Psoas muscle (tissue), 8 donors: Measurements from ENCODE around the gene TRPM4. TPM values are rescaled to one million over a fixed set of nuclear protein-coding genes. Genes with fewer than 3 reads are reported as not detected.
"Not testable (repeated sequence)": the region's sequence is repeated elsewhere in the genome, so short reads cannot be mapped to it uniquely, and the experiment has no call there.

Experiments
- ATAC-seq, 4 donors: fragments of 200-7000 bp; cut with Tn5 transposase; one replicate each; pipeline ENCODE4 v1.9.1; 2020; ENCODE audit warnings: moderate library complexity in 3 of 4, mild to moderate bottlenecking in 2 of 4
- DNase-seq, 2 donors: peaks; one replicate each; pipeline ENCODE4 v3.0.0-alpha.2; 2020
- H3K27ac ChIP-seq: fragments of 200-600 bp; one replicate; pipeline ENCODE4 v1.8.0; 2022
- H3K27me3 ChIP-seq, 3 donors: fragments of 200-600 bp in 1 of 3; one replicate each; pipeline versions ENCODE4 v1.6.1 to v1.8.0; 2013 to 2022; ENCODE audit warnings: low read length in 2 of 3, mild to moderate bottlenecking in 2 of 3, moderate library complexity in 1 of 3; ENCODE audit not compliant: insufficient read depth in 3 of 3
- H3K36me3 ChIP-seq, 2 donors: fragments of 200-600 bp in 1 of 2; one replicate each; pipeline versions ENCODE4 v1.6.1 to v1.8.0; 2013 to 2022; ENCODE audit warnings: low read depth in 1 of 2, mild to moderate bottlenecking in 1 of 2, moderate library complexity in 1 of 2; ENCODE audit not compliant: insufficient read depth in 1 of 2
- H3K4me1 ChIP-seq: fragments of 200-600 bp; one replicate; pipeline ENCODE4 v1.8.0; 2022
- H3K4me3 ChIP-seq: fragments of 200-600 bp; one replicate; pipeline ENCODE4 v1.8.0; 2022; ENCODE audit warnings: mild to moderate bottlenecking
- H3K9me3 ChIP-seq: fragments of 200-600 bp; one replicate; pipeline ENCODE4 v1.8.0; 2022
- WGBS, 3 donors: extraction: QIAGEN DNeasy Blood & Tissue Kit; methylation state at CpG; one replicate each; pipeline versions ENCODE4 v1.1.6 to v1.1.7; 2013; 5-methylcytosine and 5-hydroxymethylcytosine counted together
- intact Hi-C, 2 donors: fragments of 100-400 bp; cut with DNase I; formaldehyde crosslinking; loops; one replicate each; pipeline versions ENCODE4 v1.11.0 to v1.14.2; 2022
- polyA plus RNA-seq, 3 donors: library from polyadenylated mRNA; stranded (reverse); fragments of 200-250 nt; gene quantifications; one replicate each; pipeline ENCODE4 v1.2.3, GENCODE V29; 2013
- total RNA-seq, 4 donors: library from RNA; stranded (reverse); fragmentation: NEBNext Ultra II Directional in 2 of 4; extraction: Animal tissue kit (Norgen Biotek cat#: 25700) in 2 of 4; gene quantifications; one replicate each; pipeline versions ENCODE4 v1.2.1 to v1.2.4, GENCODE V29; 2021 to 2023
- TF ChIP-seq, protein P1 (sequence below): fragments of 200-600 bp; IDR thresholded peaks from one replicate; pipeline ENCODE4 v1.8.0; 2022; ENCODE audit warnings: antibody characterized with exemption
- donor health status: healthy with polysubstance abuse.
- donor health status: DM: no; HTN: no; CAD: no; lungs with moderate emphysema.
- donor health status: Bipolar disorder and iron deficiency.
- donor health status: healthy.
- donor health status: DM: yes; HTN: yes; CAD: no.
- donor health status: DM: no; HTN: no; CAD: no.
- donor health status: DM: no; HTN: no; CAD: no.
- donor health status: DM: yes; HTN: yes; CAD: no.

TRPM4 gene
- total and polyA plus RNA-seq, 7 donors, result 6.5 to 20.6 (median 9.5) TPM

DNA sequence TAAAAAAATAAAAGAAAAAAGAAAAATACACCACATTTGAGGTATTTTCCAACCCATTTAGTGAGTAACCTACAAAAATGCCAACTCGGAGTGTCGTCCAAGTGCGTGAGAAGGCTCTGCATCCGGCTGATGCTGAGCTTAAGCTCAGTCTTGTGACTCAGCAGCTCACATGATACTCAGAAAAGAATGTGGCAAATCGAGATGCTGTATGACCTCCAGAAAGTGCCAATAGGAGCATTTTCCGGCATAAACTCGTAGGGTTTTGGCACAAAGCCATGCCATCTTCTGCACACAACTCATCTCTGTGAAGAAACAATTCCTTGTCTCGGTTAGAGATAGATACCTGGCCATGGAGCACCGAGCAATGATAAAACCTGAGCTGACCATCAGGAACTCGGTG is 58.5 kb downstream of the TRPM4 start:
- H3K9me3 ChIP-seq, result no peaks in the 10 kb centered on the region
- ATAC-seq (no peak), DNase-seq (no peak)
- H3K27me3 ChIP-seq, result no peaks in the 10 kb centered on the region
- H3K36me3 ChIP-seq, result peaks cover 0 to 13% of the 10 kb centered on the region in 2 donors
- no peak overlapping the region for H3K4me3 ChIP-seq
- TF ChIP-seq, protein P1, sequence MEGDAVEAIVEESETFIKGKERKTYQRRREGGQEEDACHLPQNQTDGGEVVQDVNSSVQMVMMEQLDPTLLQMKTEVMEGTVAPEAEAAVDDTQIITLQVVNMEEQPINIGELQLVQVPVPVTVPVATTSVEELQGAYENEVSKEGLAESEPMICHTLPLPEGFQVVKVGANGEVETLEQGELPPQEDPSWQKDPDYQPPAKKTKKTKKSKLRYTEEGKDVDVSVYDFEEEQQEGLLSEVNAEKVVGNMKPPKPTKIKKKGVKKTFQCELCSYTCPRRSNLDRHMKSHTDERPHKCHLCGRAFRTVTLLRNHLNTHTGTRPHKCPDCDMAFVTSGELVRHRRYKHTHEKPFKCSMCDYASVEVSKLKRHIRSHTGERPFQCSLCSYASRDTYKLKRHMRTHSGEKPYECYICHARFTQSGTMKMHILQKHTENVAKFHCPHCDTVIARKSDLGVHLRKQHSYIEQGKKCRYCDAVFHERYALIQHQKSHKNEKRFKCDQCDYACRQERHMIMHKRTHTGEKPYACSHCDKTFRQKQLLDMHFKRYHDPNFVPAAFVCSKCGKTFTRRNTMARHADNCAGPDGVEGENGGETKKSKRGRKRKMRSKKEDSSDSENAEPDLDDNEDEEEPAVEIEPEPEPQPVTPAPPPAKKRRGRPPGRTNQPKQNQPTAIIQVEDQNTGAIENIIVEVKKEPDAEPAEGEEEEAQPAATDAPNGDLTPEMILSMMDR, result no peak
- no peaks in the 10 kb centered on the region for H3K4me1 ChIP-seq
- H3K27ac ChIP-seq, result no peak overlapping the region
- intact Hi-C loops, result no loop called here
- 43 to 52% (median 49%) methylated on average over 10 of the region's 10 CpGs for WGBS, 3 donors

DNA sequence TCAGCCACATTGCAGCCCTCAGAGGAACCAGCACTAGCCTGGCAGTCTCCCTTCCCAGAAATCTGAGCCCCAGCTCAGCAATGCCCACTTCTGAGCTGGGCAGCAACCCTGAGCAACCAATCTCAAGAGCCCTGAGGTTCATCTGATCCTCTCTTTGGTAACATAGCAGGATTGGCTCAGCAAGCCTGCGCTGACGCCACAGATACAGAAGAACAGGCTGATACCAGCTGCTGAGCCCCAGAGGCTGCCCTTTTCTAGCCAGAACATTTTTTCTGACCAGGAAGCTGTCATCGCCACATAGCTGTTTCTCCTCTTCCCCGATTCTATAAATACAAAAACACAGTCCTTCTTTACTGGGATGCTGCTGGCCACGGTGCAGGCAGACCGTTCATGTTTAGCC is 59.8 kb downstream of the TRPM4 start:
- Histone ChIP-seq H3K27ac (peak overlapping the region; percentile 21), H3K4me1 (no peaks in the 10 kb centered on the region), H3K4me3 (no peak overlapping the region), H3K36me3 (no peaks in the 10 kb centered on the region), H3K9me3 (no peaks in the 10 kb centered on the region), H3K27me3 (no peaks in the 10 kb centered on the region)
- DNase-seq, result peak; percentile 64 to 78
- intact Hi-C loops, result no loop called here
- TF ChIP-seq, protein P1, result no peak
- 27 to 33% (median 30%) methylated on average over 6 of the region's 6 CpGs for WGBS, 3 donors
- peak; percentile 91 to 95 (median 92) for ATAC-seq

DNA sequence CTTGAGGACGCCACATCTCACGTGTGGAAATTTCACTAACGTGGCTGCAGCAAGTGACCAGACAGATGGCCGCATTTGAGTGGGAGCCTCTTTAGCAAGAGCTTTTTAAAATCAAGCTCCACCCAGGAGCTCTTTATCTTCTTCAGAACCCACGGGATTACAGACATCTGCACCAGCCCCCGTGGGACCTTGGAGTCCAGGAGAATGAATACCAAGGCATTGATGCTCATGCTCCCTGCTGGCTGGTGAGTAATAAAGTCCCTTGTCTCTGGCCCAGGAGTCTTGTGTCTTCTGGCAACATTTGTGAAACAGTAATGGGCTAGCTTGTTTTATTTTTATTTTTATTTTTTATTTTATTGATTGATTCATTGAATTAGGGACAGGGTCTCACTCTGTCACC is 64.4 kb downstream of the TRPM4 start:
- Histone ChIP-seq H3K27me3 (no peaks in the 10 kb centered on the region), H3K4me1 (no peaks in the 10 kb centered on the region), H3K27ac (no peak overlapping the region), H3K4me3 (no peak overlapping the region), H3K36me3 (no peaks in the 10 kb centered on the region), H3K9me3 (no peaks in the 10 kb centered on the region)
- ATAC-seq (no peak), DNase-seq (no peak)
- TF ChIP-seq, protein P1, result no peak
- 68 to 74% (median 74%) methylated on average over 6 of the region's 6 CpGs for WGBS, 3 donors
- intact Hi-C loops, result no loop called here

DNA sequence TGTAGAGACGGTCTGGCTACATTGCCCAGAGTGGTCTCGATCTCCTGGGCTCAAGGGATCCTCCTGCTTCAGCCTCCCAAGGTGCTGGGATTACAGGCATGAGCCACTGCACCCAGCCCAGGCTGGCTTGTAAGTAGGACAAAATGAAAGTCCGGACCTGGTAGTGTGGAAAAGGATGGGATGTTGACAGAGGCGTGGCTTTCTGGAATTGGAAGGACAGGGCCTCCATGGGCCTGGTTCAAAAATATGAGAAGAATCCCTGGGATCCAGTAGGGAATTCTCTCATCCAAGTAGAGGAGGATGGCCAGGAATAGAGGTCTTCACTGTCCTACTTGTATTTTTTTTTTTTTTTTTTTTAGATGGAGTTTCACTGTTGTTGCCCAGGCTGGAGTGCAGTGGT is 64.9 kb downstream of the TRPM4 start:
- no peaks in the 10 kb centered on the region for H3K27me3 ChIP-seq
- no peaks in the 10 kb centered on the region for H3K4me1 ChIP-seq
- no peaks in the 10 kb centered on the region for H3K9me3 ChIP-seq
- no peak overlapping the region for H3K27ac ChIP-seq
- intact Hi-C loops, result no loop called here
- WGBS, 3 donors, result 73 to 74% (median 74%) methylated on average over 4 of the region's 4 CpGs
- H3K36me3 ChIP-seq, result no peaks in the 10 kb centered on the region
- ATAC-seq (no peak), DNase-seq (no peak)
- H3K4me3 ChIP-seq, result no peak overlapping the region
- TF ChIP-seq, protein P1, result no peak

DNA sequence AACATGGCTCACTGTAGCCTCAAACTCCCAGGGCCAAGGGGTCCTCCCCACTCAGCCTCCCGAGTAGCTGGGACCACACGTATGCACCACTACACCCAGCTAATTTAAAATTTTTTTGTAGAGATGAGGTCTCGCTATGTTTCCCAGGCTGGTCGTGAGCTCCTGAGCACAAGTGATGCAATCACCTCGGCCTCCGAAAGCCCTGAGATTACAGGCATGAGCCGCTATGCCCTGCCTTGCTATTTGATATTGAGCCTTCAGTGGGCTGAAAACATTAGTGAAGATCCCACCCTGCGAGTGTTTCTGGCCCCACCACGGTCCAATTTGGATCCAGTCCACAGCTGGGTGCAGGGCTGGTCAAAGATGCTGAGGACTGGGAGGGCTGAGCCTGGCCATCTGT is 65.9 kb downstream of the TRPM4 start:
- TF ChIP-seq, protein P1, result no peak
- Histone ChIP-seq H3K4me3 (no peak overlapping the region), H3K9me3 (no peaks in the 10 kb centered on the region), H3K4me1 (no peaks in the 10 kb centered on the region), H3K36me3 (no peaks in the 10 kb centered on the region), H3K27ac (no peak overlapping the region), H3K27me3 (no peaks in the 10 kb centered on the region)
- DNase-seq, result no peak
- intact Hi-C loops, result no loop called here
- WGBS, 3 donors, result 65 to 67% (median 65%) methylated on average over 9 of the region's 9 CpGs
- ATAC-seq, result no peak

DNA sequence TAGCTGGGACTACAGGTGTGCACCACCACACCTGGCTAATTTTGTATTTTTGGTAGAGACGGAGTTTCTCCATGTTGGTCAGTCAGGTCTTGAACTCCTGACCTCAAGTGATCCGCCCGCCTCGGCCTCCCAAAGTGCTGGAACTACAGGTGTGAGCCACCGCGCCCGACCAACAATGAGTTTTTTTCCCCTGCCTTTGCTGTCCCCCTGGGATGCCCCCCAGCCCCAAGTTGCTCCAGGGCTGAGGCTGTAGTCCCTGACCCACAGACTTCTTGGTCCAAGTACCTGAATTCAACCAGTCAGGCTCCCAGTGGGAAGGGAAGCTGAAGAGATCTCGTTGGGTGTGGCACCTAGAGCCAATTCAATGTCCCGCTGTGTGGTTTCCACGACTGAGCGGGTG is 66.8 kb downstream of the TRPM4 start:
- peak in 2 of 4 donors; percentile 11 to 19 for ATAC-seq

More for the DNA sequence above, 66.8 kb downstream of the TRPM4 start:
- H3K36me3 ChIP-seq, H3K27me3 ChIP-seq, DNase-seq, intact Hi-C loops, H3K27ac ChIP-seq, H3K4me3 ChIP-seq, H3K4me1 ChIP-seq, H3K9me3 ChIP-seq: not testable (repeated sequence)
- WGBS, 3 donors, result 84 to 90% (median 87%) methylated on average over 11 of the region's 11 CpGs
